Astrocyte (in vitro differentiated cells and primary cell): ENCODE measurements around the gene NLN. TPM values are rescaled to one million over a fixed set of nuclear protein-coding genes. Genes with fewer than 3 reads are reported as not detected.

Experiments used
- DNase-seq: peaks from one replicate; pipeline ENCODE4 v3.0.0-alpha.2; 2010; ENCODE audit warnings: low read depth
- FAIRE-seq: peaks from 2 replicates; lab custom pipeline; 2011; peaks lifted over from hg19 to GRCh38; lab: Jason Lieb, UNC
- H2AFZ ChIP-seq: 2 replicates; pipeline ENCODE4 v1.6.0; 2012; ENCODE audit warnings: low read depth, low read length, inconsistent platforms
- H3K27ac ChIP-seq: 2 replicates; pipeline ENCODE4 v1.5.1; 2011; ENCODE audit warnings: low read depth, low read length, inconsistent platforms
- H3K27me3 ChIP-seq: 2 replicates; pipeline ENCODE4 v1.6.0; 2011; ENCODE audit warnings: low read length, inconsistent platforms; ENCODE audit not compliant: insufficient read depth
- H3K36me3 ChIP-seq: 2 replicates; pipeline ENCODE4 v1.5.1; 2011; ENCODE audit warnings: low read length, inconsistent platforms; ENCODE audit not compliant: insufficient read depth
- H3K4me1 ChIP-seq: 2 replicates; pipeline ENCODE4 v1.5.1; 2011; ENCODE audit warnings: low read length, inconsistent platforms; ENCODE audit not compliant: insufficient read depth
- H3K4me2 ChIP-seq: 2 replicates; pipeline ENCODE4 v1.6.0; 2012; ENCODE audit warnings: low read length, inconsistent platforms
- H3K4me3 ChIP-seq: 2 replicates; pipeline ENCODE4 v1.5.1; 2011; ENCODE audit warnings: low read depth, mild to moderate bottlenecking, low read length, inconsistent platforms; ENCODE audit not compliant: insufficient read depth
- H3K79me2 ChIP-seq: 2 replicates; pipeline ENCODE4 v1.6.0; 2012; ENCODE audit warnings: mild to moderate bottlenecking, low read length, inconsistent platforms; ENCODE audit not compliant: insufficient read depth
- H3K9ac ChIP-seq: 2 replicates; pipeline ENCODE4 v1.6.0; 2012; ENCODE audit warnings: mild to moderate bottlenecking, low read length, inconsistent platforms
- H3K9me3 ChIP-seq: 2 replicates; pipeline ENCODE4 v1.5.1; 2012; ENCODE audit warnings: low read depth, mild to moderate bottlenecking, low read length, inconsistent platforms; ENCODE audit not compliant: insufficient read depth
- H4K20me1 ChIP-seq: 2 replicates; pipeline ENCODE4 v1.6.0; 2012; ENCODE audit warnings: low read length, inconsistent platforms; ENCODE audit not compliant: insufficient read depth
- H3K27ac Mint-ChIP-seq: one replicate; pipeline ENCODE4 v1.8.0; 2021; ENCODE audit warnings: mild to moderate bottlenecking, mixed read lengths; ENCODE audit not compliant: unreplicated experiment
- H3K27me3 Mint-ChIP-seq: one replicate; pipeline ENCODE4 v1.8.0; 2021; ENCODE audit warnings: low read depth, mixed read lengths; ENCODE audit not compliant: unreplicated experiment
- H3K36me3 Mint-ChIP-seq: one replicate; pipeline ENCODE4 v1.8.0; 2021; ENCODE audit warnings: low read depth, mixed read lengths; ENCODE audit not compliant: unreplicated experiment
- H3K4me1 Mint-ChIP-seq: one replicate; pipeline ENCODE4 v1.8.0; 2021; ENCODE audit warnings: low read depth, mixed read lengths; ENCODE audit not compliant: unreplicated experiment
- H3K4me3 Mint-ChIP-seq: one replicate; pipeline ENCODE4 v1.8.0; 2021; ENCODE audit warnings: mild to moderate bottlenecking, moderate library complexity, mixed read lengths; ENCODE audit not compliant: unreplicated experiment
- H3K9me3 Mint-ChIP-seq: one replicate; pipeline ENCODE4 v1.8.0; 2021; ENCODE audit warnings: mild to moderate bottlenecking, mixed read lengths; ENCODE audit not compliant: unreplicated experiment
- EZH2 ChIP-seq: IDR thresholded peaks from 2 replicates; pipeline ENCODE4 v1.6.1; 2012; ENCODE audit warnings: mild to moderate bottlenecking, low read length, inconsistent platforms; ENCODE audit not compliant: insufficient read depth
- total RNA-seq: library from RNA; stranded (reverse); gene quantifications from 2 replicates; pipeline ENCODE4 v1.2.1, GENCODE V29; 2021
- TF ChIP-seq, protein P1 (sequence below): IDR thresholded peaks from 2 replicates; pipeline ENCODE4 v1.5.1; 2011; ENCODE audit warnings: low read depth, mild to moderate bottlenecking, inconsistent platforms, low read length, moderate library complexity; ENCODE audit not compliant: insufficient read depth

The NLN gene
- total RNA-seq, 1 donor from 2014 or later: 65.2 TPM

DNA sequence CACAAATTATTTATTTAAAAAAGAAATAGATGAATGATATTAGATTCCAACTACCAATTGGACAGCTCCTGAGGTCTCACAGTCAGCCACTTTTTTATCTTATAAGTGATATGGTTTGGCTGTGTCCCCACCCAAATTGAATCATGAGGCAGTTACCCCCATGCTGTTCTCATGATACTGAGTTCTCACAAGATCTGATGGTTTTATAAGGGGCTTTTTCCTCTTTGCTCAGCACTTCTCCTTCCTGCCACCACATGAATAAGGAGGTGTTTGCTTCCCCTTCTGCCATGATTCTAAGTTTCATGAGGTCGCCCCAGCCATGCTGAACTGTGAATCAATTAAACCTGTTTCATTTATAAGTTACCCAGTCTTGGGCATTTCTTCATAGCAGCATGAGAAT is 12.9 kb downstream of the NLN start:
- no peaks in the 10 kb centered on the region for H3K27me3 Mint-ChIP-seq
- H3K36me3 Mint-ChIP-seq: peaks cover 4% of the 10 kb centered on the region

DNA sequence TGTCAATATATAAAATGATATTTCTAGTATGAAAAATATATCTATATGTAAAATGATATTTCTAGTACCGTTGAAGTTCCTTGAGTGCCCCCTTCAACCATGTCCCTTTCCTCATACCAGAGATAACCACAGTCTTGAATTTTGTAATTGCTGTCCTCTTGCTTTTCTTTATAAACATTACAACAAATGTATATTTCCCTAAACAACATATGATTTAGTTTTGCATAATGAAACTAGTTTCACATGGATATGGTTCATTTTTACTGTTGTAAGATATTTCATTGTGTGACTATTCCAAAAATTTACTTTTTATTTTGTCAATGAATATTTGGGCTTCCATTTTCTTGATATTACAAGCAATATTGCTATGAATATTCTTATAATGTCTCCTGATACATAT is 14.0 kb downstream of the NLN start:
- H3K9me3 ChIP-seq: no peaks in the 10 kb centered on the region
- H3K27me3 ChIP-seq: no peaks in the 10 kb centered on the region
- no peak overlapping the region for H3K4me2 ChIP-seq
- no peak overlapping the region for H3K9ac ChIP-seq
- no peak overlapping the region for H3K4me3 ChIP-seq
- H4K20me1 ChIP-seq: peaks cover 25% of the 10 kb centered on the region
- H2AFZ ChIP-seq: no peak overlapping the region
- H3K36me3 ChIP-seq: no peaks in the 10 kb centered on the region
- TF ChIP-seq, protein P1, sequence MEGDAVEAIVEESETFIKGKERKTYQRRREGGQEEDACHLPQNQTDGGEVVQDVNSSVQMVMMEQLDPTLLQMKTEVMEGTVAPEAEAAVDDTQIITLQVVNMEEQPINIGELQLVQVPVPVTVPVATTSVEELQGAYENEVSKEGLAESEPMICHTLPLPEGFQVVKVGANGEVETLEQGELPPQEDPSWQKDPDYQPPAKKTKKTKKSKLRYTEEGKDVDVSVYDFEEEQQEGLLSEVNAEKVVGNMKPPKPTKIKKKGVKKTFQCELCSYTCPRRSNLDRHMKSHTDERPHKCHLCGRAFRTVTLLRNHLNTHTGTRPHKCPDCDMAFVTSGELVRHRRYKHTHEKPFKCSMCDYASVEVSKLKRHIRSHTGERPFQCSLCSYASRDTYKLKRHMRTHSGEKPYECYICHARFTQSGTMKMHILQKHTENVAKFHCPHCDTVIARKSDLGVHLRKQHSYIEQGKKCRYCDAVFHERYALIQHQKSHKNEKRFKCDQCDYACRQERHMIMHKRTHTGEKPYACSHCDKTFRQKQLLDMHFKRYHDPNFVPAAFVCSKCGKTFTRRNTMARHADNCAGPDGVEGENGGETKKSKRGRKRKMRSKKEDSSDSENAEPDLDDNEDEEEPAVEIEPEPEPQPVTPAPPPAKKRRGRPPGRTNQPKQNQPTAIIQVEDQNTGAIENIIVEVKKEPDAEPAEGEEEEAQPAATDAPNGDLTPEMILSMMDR: no peak
- TF ChIP-seq EZH2: no peak
- Mint-ChIP-seq H3K4me3 (no peak overlapping the region), H3K27ac (no peak overlapping the region), H3K27me3 (no peaks in the 10 kb centered on the region), H3K9me3 (peaks cover 2% of the 10 kb centered on the region), H3K4me1 (peaks cover 2% of the 10 kb centered on the region), H3K36me3 (peaks cover 4% of the 10 kb centered on the region)
- H3K79me2 ChIP-seq: peaks cover 73% of the 10 kb centered on the region
- no peaks in the 10 kb centered on the region for H3K4me1 ChIP-seq
- no peak overlapping the region for H3K27ac ChIP-seq
- DNase-seq: no peak
- FAIRE-seq: no peak

More for the DNA sequence above, 12.9 kb downstream of the NLN start:
- Mint-ChIP-seq H3K27ac (no peak overlapping the region), H3K9me3 (peaks cover 2% of the 10 kb centered on the region), H3K4me3 (no peak overlapping the region), H3K4me1 (peaks cover 2% of the 10 kb centered on the region)
- no peak for DNase-seq
- H3K9ac ChIP-seq: no peak overlapping the region
- FAIRE-seq: no peak
- H3K4me1 ChIP-seq: no peaks in the 10 kb centered on the region
- H3K36me3 ChIP-seq: no peaks in the 10 kb centered on the region
- no peaks in the 10 kb centered on the region for H3K27me3 ChIP-seq
- peaks cover 77% of the 10 kb centered on the region for H3K79me2 ChIP-seq
- no peak overlapping the region for H3K27ac ChIP-seq
- H2AFZ ChIP-seq: no peak overlapping the region
- no peaks in the 10 kb centered on the region for H3K9me3 ChIP-seq
- no peak overlapping the region for H3K4me3 ChIP-seq
- H4K20me1 ChIP-seq: peaks cover 25% of the 10 kb centered on the region
- TF ChIP-seq, protein P1: no peak
- TF ChIP-seq EZH2: no peak
- no peak overlapping the region for H3K4me2 ChIP-seq

DNA sequence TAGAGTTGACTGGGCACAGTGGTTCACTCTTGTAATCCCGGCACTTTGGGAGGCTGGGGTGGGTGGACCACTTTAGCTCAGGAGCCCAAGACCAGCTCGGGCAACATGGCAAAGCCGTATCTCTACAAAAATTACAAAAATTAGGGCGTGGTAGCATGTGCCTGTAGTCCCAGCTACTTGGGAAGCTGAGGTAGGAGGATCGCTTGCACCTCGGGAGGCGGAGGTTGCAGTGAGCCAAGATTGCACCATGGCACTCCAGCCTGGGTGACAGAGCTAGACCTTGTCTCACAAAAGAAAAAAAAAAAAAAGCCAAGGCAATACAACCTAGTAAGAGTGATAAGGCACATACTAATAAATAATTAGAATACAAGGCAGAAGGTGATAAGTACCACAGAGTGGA is 15.8 kb downstream of the NLN start:
- Histone ChIP-seq H2AFZ (no peak overlapping the region), H3K79me2 (peaks cover 65% of the 10 kb centered on the region), H3K9me3 (no peaks in the 10 kb centered on the region), H3K4me3 (no peak overlapping the region), H3K4me1 (peaks cover 5% of the 10 kb centered on the region), H3K36me3 (no peaks in the 10 kb centered on the region), H4K20me1 (peaks cover 22% of the 10 kb centered on the region), H3K27ac (no peak overlapping the region), H3K9ac (no peak overlapping the region), H3K27me3 (no peaks in the 10 kb centered on the region), H3K4me2 (no peak overlapping the region)
- Mint-ChIP-seq H3K27ac (no peak overlapping the region), H3K9me3 (no peaks in the 10 kb centered on the region), H3K4me1 (peaks cover 10% of the 10 kb centered on the region), H3K4me3 (no peak overlapping the region), H3K36me3 (peaks cover 4% of the 10 kb centered on the region), H3K27me3 (no peaks in the 10 kb centered on the region)
- DNase-seq: no peak
- no peak for TF ChIP-seq EZH2
- TF ChIP-seq, protein P1: no peak
- FAIRE-seq: no peak
